ENCODE results near the gene FAM81A.
"Not testable (repeated sequence)": the region's sequence is repeated elsewhere in the genome, so short reads cannot be mapped to it uniquely, and the experiment has no call there.

FAM81A gene

GRCh38 chr15:59424616-59425015 is 13.4 kb upstream of the FAM81A start:
- no peak for TF ChIP-seq CTCF (IDR thresholded peaks at IDR 0.05)
- H3K27me3 ChIP-seq = peaks cover 38% of the 10 kb centered on the region
- no peak overlapping the region for H3K27ac ChIP-seq
- H3K9me3 ChIP-seq = no peaks in the 10 kb centered on the region
- no peaks in the 10 kb centered on the region for H3K36me3 ChIP-seq
- no peak overlapping the region for H3K4me3 ChIP-seq (ENCODE audit: low read depth in 1 of 2, low read length in 1 of 2)
- H3K4me1 ChIP-seq (ENCODE audit: control insufficient read depth in 1 of 2, insufficient read depth in 1 of 2, low read depth in 1 of 2, low read length in 1 of 2) = no peaks in the 10 kb centered on the region

GRCh38 chr15:59428898-59429297 is 9.1 kb upstream of the FAM81A start:
- H3K27me3 ChIP-seq = peaks cover 27% of the 10 kb centered on the region
- not testable (repeated sequence) for H3K4me3 ChIP-seq (ENCODE audit: low read depth in 1 of 2, low read length in 1 of 2); H3K9me3 ChIP-seq; H3K4me1 ChIP-seq (ENCODE audit: control insufficient read depth in 1 of 2, insufficient read depth in 1 of 2, low read depth in 1 of 2, low read length in 1 of 2); H3K27ac ChIP-seq; H3K36me3 ChIP-seq

- H3K4me3 ChIP-seq (ENCODE audit: low read depth in 1 of 2, low read length in 1 of 2) = no peak overlapping the region
- no peaks in the 10 kb centered on the region for H3K36me3 ChIP-seq
- TF ChIP-seq CTCF (IDR thresholded peaks at IDR 0.05) = no peak
- no peaks in the 10 kb centered on the region for H3K9me3 ChIP-seq
- peaks cover 40% of the 10 kb centered on the region for H3K27me3 ChIP-seq
- H3K27ac ChIP-seq = no peak overlapping the region
- H3K4me1 ChIP-seq (ENCODE audit: control insufficient read depth in 1 of 2, insufficient read depth in 1 of 2, low read depth in 1 of 2, low read length in 1 of 2) = no peaks in the 10 kb centered on the region
Measured at GRCh38 chr15:59432389-59432788, 5.6 kb upstream of the FAM81A start.

GRCh38 chr15:59434481-59434880 is 3.5 kb upstream of the FAM81A start:
- Histone ChIP-seq H3K4me1 (ENCODE audit: control insufficient read depth in 1 of 2, insufficient read depth in 1 of 2, low read depth in 1 of 2, low read length in 1 of 2) (no peaks in the 10 kb centered on the region), H3K27ac (no peak overlapping the region), H3K4me3 (ENCODE audit: low read depth in 1 of 2, low read length in 1 of 2) (no peak overlapping the region), H3K36me3 (no peaks in the 10 kb centered on the region), H3K9me3 (no peaks in the 10 kb centered on the region), H3K27me3 (peaks cover 59% of the 10 kb centered on the region)
- TF ChIP-seq CTCF (IDR thresholded peaks at IDR 0.05) = no peak

GRCh38 chr15:59436774-59437141 is 1.2 kb upstream of the FAM81A start:
- no peaks in the 10 kb centered on the region for H3K36me3 ChIP-seq
- TF ChIP-seq CTCF (IDR thresholded peaks at IDR 0.05) = no peak
- no peak overlapping the region for H3K27ac ChIP-seq
- no peaks in the 10 kb centered on the region for H3K4me1 ChIP-seq (ENCODE audit: control insufficient read depth in 1 of 2, insufficient read depth in 1 of 2, low read depth in 1 of 2, low read length in 1 of 2)
- H3K9me3 ChIP-seq = no peaks in the 10 kb centered on the region
- peaks cover 81% of the 10 kb centered on the region for H3K27me3 ChIP-seq
- no peak overlapping the region for H3K4me3 ChIP-seq (ENCODE audit: low read depth in 1 of 2, low read length in 1 of 2)

- no peak overlapping the region for H3K4me3 ChIP-seq (ENCODE audit: low read depth in 1 of 2, low read length in 1 of 2)
- H3K36me3 ChIP-seq = no peaks in the 10 kb centered on the region
- H3K9me3 ChIP-seq = no peaks in the 10 kb centered on the region
- peaks cover 81% of the 10 kb centered on the region for H3K27me3 ChIP-seq
- TF ChIP-seq CTCF (IDR thresholded peaks at IDR 0.05) = no peak
- H3K4me1 ChIP-seq (ENCODE audit: control insufficient read depth in 1 of 2, insufficient read depth in 1 of 2, low read depth in 1 of 2, low read length in 1 of 2) = no peaks in the 10 kb centered on the region
- no peak overlapping the region for H3K27ac ChIP-seq
Measured at GRCh38 chr15:59437142-59437816, 707 bp upstream of the FAM81A start.

Measured in neutrophil (primary cell).